ENCODE measurements around the gene CLNK.

Gene CLNK

GRCh38 chr4:10521424-10521823 is 163.1 kb downstream of the CLNK start:
- H3K4me1 ChIP-seq (ENCODE audit: control insufficient read depth, insufficient read depth, low read length) = no peaks in the 10 kb centered on the region
- H3K4me3 ChIP-seq (ENCODE audit: low read length in 2 of 2) = no peak overlapping the region
- no peak overlapping the region for H3K27ac ChIP-seq (ENCODE audit: low read length)
- H3K9me3 ChIP-seq (ENCODE audit: control insufficient read depth in 2 of 2, low read length in 2 of 2) = no peaks in the 10 kb centered on the region
- H3K36me3 ChIP-seq (ENCODE audit: control insufficient read depth in 2 of 2, insufficient read depth in 2 of 2, low read length in 2 of 2) = no peaks in the 10 kb centered on the region
- no peaks in the 10 kb centered on the region for H3K27me3 ChIP-seq (ENCODE audit: control insufficient read depth in 1 of 2, insufficient read depth in 2 of 2, low read length in 2 of 2)
- H3K9ac ChIP-seq (ENCODE audit: low read length in 2 of 2) = no peak overlapping the region

- Histone ChIP-seq H3K9me3 (ENCODE audit: control insufficient read depth in 2 of 2, low read length in 2 of 2) (no peaks in the 10 kb centered on the region), H3K36me3 (ENCODE audit: control insufficient read depth in 2 of 2, insufficient read depth in 2 of 2, low read length in 2 of 2) (no peaks in the 10 kb centered on the region), H3K4me1 (ENCODE audit: control insufficient read depth, insufficient read depth, low read length) (no peaks in the 10 kb centered on the region), H3K27me3 (ENCODE audit: control insufficient read depth in 1 of 2, insufficient read depth in 2 of 2, low read length in 2 of 2) (no peaks in the 10 kb centered on the region), H3K4me3 (ENCODE audit: low read length in 2 of 2) (no peak overlapping the region), H3K9ac (ENCODE audit: low read length in 2 of 2) (no peak overlapping the region), H3K27ac (ENCODE audit: low read length) (no peak overlapping the region)
Observed at GRCh38 chr4:10509733-10510132, 174.8 kb downstream of the CLNK start.

- no peaks in the 10 kb centered on the region for H3K27me3 ChIP-seq (ENCODE audit: control insufficient read depth in 1 of 2, insufficient read depth in 2 of 2, low read length in 2 of 2)
- H3K4me1 ChIP-seq (ENCODE audit: control insufficient read depth, insufficient read depth, low read length) = no peaks in the 10 kb centered on the region
- no peak overlapping the region for H3K4me3 ChIP-seq (ENCODE audit: low read length in 2 of 2)
- H3K27ac ChIP-seq (ENCODE audit: low read length) = no peak overlapping the region
- no peak overlapping the region for H3K9ac ChIP-seq (ENCODE audit: low read length in 2 of 2)
- H3K36me3 ChIP-seq (ENCODE audit: control insufficient read depth in 2 of 2, insufficient read depth in 2 of 2, low read length in 2 of 2) = no peaks in the 10 kb centered on the region
- no peaks in the 10 kb centered on the region for H3K9me3 ChIP-seq (ENCODE audit: control insufficient read depth in 2 of 2, low read length in 2 of 2)
Observed at GRCh38 chr4:10506077-10506476, 178.5 kb downstream of the CLNK start.

GRCh38 chr4:10504570-10505179 is 179.9 kb downstream of the CLNK start:
- Histone ChIP-seq H3K27ac (ENCODE audit: low read length) (no peak overlapping the region), H3K4me1 (ENCODE audit: control insufficient read depth, insufficient read depth, low read length) (no peaks in the 10 kb centered on the region), H3K9me3 (ENCODE audit: control insufficient read depth in 2 of 2, low read length in 2 of 2) (no peaks in the 10 kb centered on the region), H3K36me3 (ENCODE audit: control insufficient read depth in 2 of 2, insufficient read depth in 2 of 2, low read length in 2 of 2) (no peaks in the 10 kb centered on the region), H3K27me3 (ENCODE audit: control insufficient read depth in 1 of 2, insufficient read depth in 2 of 2, low read length in 2 of 2) (no peaks in the 10 kb centered on the region), H3K4me3 (ENCODE audit: low read length in 2 of 2) (no peak overlapping the region), H3K9ac (ENCODE audit: low read length in 2 of 2) (no peak overlapping the region)

- H3K9me3 ChIP-seq (ENCODE audit: control insufficient read depth in 2 of 2, low read length in 2 of 2) = no peaks in the 10 kb centered on the region
- no peaks in the 10 kb centered on the region for H3K27me3 ChIP-seq (ENCODE audit: control insufficient read depth in 1 of 2, insufficient read depth in 2 of 2, low read length in 2 of 2)
- no peaks in the 10 kb centered on the region for H3K4me1 ChIP-seq (ENCODE audit: control insufficient read depth, insufficient read depth, low read length)
- H3K4me3 ChIP-seq (ENCODE audit: low read length in 2 of 2) = no peak overlapping the region
- no peaks in the 10 kb centered on the region for H3K36me3 ChIP-seq (ENCODE audit: control insufficient read depth in 2 of 2, insufficient read depth in 2 of 2, low read length in 2 of 2)
- H3K9ac ChIP-seq (ENCODE audit: low read length in 2 of 2) = no peak overlapping the region
- H3K27ac ChIP-seq (ENCODE audit: low read length) = no peak overlapping the region
Observed at GRCh38 chr4:10502717-10503116, 181.9 kb downstream of the CLNK start.

GRCh38 chr4:10500776-10501175 is 183.8 kb downstream of the CLNK start:
- Histone ChIP-seq H3K27ac (ENCODE audit: low read length) (no peak overlapping the region), H3K4me1 (ENCODE audit: control insufficient read depth, insufficient read depth, low read length) (no peaks in the 10 kb centered on the region), H3K27me3 (ENCODE audit: control insufficient read depth in 1 of 2, insufficient read depth in 2 of 2, low read length in 2 of 2) (no peaks in the 10 kb centered on the region), H3K9me3 (ENCODE audit: control insufficient read depth in 2 of 2, low read length in 2 of 2) (no peaks in the 10 kb centered on the region), H3K9ac (ENCODE audit: low read length in 2 of 2) (no peak overlapping the region), H3K4me3 (ENCODE audit: low read length in 2 of 2) (no peak overlapping the region), H3K36me3 (ENCODE audit: control insufficient read depth in 2 of 2, insufficient read depth in 2 of 2, low read length in 2 of 2) (no peaks in the 10 kb centered on the region)

- no peaks in the 10 kb centered on the region for H3K27me3 ChIP-seq (ENCODE audit: control insufficient read depth in 1 of 2, insufficient read depth in 2 of 2, low read length in 2 of 2)
- H3K9ac ChIP-seq (ENCODE audit: low read length in 2 of 2) = no peak overlapping the region
- no peaks in the 10 kb centered on the region for H3K9me3 ChIP-seq (ENCODE audit: control insufficient read depth in 2 of 2, low read length in 2 of 2)
- no peak overlapping the region for H3K27ac ChIP-seq (ENCODE audit: low read length)
- H3K4me1 ChIP-seq (ENCODE audit: control insufficient read depth, insufficient read depth, low read length) = no peaks in the 10 kb centered on the region
- H3K4me3 ChIP-seq (ENCODE audit: low read length in 2 of 2) = no peak overlapping the region
- no peaks in the 10 kb centered on the region for H3K36me3 ChIP-seq (ENCODE audit: control insufficient read depth in 2 of 2, insufficient read depth in 2 of 2, low read length in 2 of 2)
Observed at GRCh38 chr4:10496200-10496599, 188.4 kb downstream of the CLNK start.

GRCh38 chr4:10495651-10496050 is 188.9 kb downstream of the CLNK start:
- H3K9me3 ChIP-seq (ENCODE audit: control insufficient read depth in 2 of 2, low read length in 2 of 2) = no peaks in the 10 kb centered on the region
- no peaks in the 10 kb centered on the region for H3K4me1 ChIP-seq (ENCODE audit: control insufficient read depth, insufficient read depth, low read length)
- H3K27ac ChIP-seq (ENCODE audit: low read length) = no peak overlapping the region
- no peak overlapping the region for H3K9ac ChIP-seq (ENCODE audit: low read length in 2 of 2)
- no peaks in the 10 kb centered on the region for H3K36me3 ChIP-seq (ENCODE audit: control insufficient read depth in 2 of 2, insufficient read depth in 2 of 2, low read length in 2 of 2)
- H3K27me3 ChIP-seq (ENCODE audit: control insufficient read depth in 1 of 2, insufficient read depth in 2 of 2, low read length in 2 of 2) = no peaks in the 10 kb centered on the region
- no peak overlapping the region for H3K4me3 ChIP-seq (ENCODE audit: low read length in 2 of 2)

- H3K27ac ChIP-seq (ENCODE audit: low read length) = no peak overlapping the region
- H3K9ac ChIP-seq (ENCODE audit: low read length in 2 of 2) = no peak overlapping the region
- no peaks in the 10 kb centered on the region for H3K36me3 ChIP-seq (ENCODE audit: control insufficient read depth in 2 of 2, insufficient read depth in 2 of 2, low read length in 2 of 2)
- no peaks in the 10 kb centered on the region for H3K4me1 ChIP-seq (ENCODE audit: control insufficient read depth, insufficient read depth, low read length)
- no peak overlapping the region for H3K4me3 ChIP-seq (ENCODE audit: low read length in 2 of 2)
- no peaks in the 10 kb centered on the region for H3K27me3 ChIP-seq (ENCODE audit: control insufficient read depth in 1 of 2, insufficient read depth in 2 of 2, low read length in 2 of 2)
- H3K9me3 ChIP-seq (ENCODE audit: control insufficient read depth in 2 of 2, low read length in 2 of 2) = no peaks in the 10 kb centered on the region
Observed at GRCh38 chr4:10492464-10492863, 192.1 kb downstream of the CLNK start.

- Histone ChIP-seq H3K4me3 (ENCODE audit: low read length in 2 of 2) (no peak overlapping the region), H3K9me3 (ENCODE audit: control insufficient read depth in 2 of 2, low read length in 2 of 2) (no peaks in the 10 kb centered on the region), H3K27me3 (ENCODE audit: control insufficient read depth in 1 of 2, insufficient read depth in 2 of 2, low read length in 2 of 2) (no peaks in the 10 kb centered on the region), H3K36me3 (ENCODE audit: control insufficient read depth in 2 of 2, insufficient read depth in 2 of 2, low read length in 2 of 2) (no peaks in the 10 kb centered on the region), H3K9ac (ENCODE audit: low read length in 2 of 2) (no peak overlapping the region), H3K4me1 (ENCODE audit: control insufficient read depth, insufficient read depth, low read length) (no peaks in the 10 kb centered on the region), H3K27ac (ENCODE audit: low read length) (no peak overlapping the region)
Observed at GRCh38 chr4:10491401-10491800, 193.2 kb downstream of the CLNK start.

- Histone ChIP-seq H3K36me3 (ENCODE audit: control insufficient read depth in 2 of 2, insufficient read depth in 2 of 2, low read length in 2 of 2) (no peaks in the 10 kb centered on the region), H3K4me3 (ENCODE audit: low read length in 2 of 2) (no peak overlapping the region), H3K27ac (ENCODE audit: low read length) (no peak overlapping the region), H3K27me3 (ENCODE audit: control insufficient read depth in 1 of 2, insufficient read depth in 2 of 2, low read length in 2 of 2) (no peaks in the 10 kb centered on the region), H3K9ac (ENCODE audit: low read length in 2 of 2) (no peak overlapping the region), H3K4me1 (ENCODE audit: control insufficient read depth, insufficient read depth, low read length) (no peaks in the 10 kb centered on the region), H3K9me3 (ENCODE audit: control insufficient read depth in 2 of 2, low read length in 2 of 2) (no peaks in the 10 kb centered on the region)
Observed at GRCh38 chr4:10490996-10491395, 193.6 kb downstream of the CLNK start.
